Kidney epithelial cell (primary cell): ENCODE data around the gene RECK. TPM values are rescaled to one million over a fixed set of nuclear protein-coding genes. Genes with fewer than 3 reads are reported as not detected.
A peak's percentile ranks its signal among the peaks of the same experiment; 100 is the strongest.

Source experiments
- DNase-seq: peaks from one replicate; pipeline ENCODE4 v3.0.0-alpha.2; 2010; ENCODE audit warnings: low read depth
- H3K27me3 ChIP-seq: 2 replicates; pipeline ENCODE4 v1.6.0; 2011; ENCODE audit warnings: low read length; ENCODE audit not compliant: control insufficient read depth, insufficient read depth
- H3K36me3 ChIP-seq: 2 replicates; pipeline ENCODE4 v1.5.1; 2011; ENCODE audit warnings: low read length; ENCODE audit not compliant: control insufficient read depth, insufficient read depth
- H3K4me3 ChIP-seq: 2 replicates; pipeline ENCODE4 v1.5.1; 2011; ENCODE audit warnings: low read depth, mild to moderate bottlenecking, control low read depth, low read length
- total RNA-seq: library from RNA; depleted of rRNA; stranded (reverse); fragments of >200 nt; gene quantifications from 2 replicates; pipeline ENCODE4 v1.2.3, GENCODE V29; 2015
- TF ChIP-seq, protein P1 (sequence below): IDR thresholded peaks from 2 replicates; pipeline ENCODE4 v1.5.1; 2011; ENCODE audit warnings: mild to moderate bottlenecking, moderate library complexity, low read length, control low read depth, inconsistent platforms; ENCODE audit not compliant: insufficient read depth, poor library complexity, severe bottlenecking

RECK gene
- total RNA-seq, 1 donor from 2014 or later, result 4.0 TPM

DNA sequence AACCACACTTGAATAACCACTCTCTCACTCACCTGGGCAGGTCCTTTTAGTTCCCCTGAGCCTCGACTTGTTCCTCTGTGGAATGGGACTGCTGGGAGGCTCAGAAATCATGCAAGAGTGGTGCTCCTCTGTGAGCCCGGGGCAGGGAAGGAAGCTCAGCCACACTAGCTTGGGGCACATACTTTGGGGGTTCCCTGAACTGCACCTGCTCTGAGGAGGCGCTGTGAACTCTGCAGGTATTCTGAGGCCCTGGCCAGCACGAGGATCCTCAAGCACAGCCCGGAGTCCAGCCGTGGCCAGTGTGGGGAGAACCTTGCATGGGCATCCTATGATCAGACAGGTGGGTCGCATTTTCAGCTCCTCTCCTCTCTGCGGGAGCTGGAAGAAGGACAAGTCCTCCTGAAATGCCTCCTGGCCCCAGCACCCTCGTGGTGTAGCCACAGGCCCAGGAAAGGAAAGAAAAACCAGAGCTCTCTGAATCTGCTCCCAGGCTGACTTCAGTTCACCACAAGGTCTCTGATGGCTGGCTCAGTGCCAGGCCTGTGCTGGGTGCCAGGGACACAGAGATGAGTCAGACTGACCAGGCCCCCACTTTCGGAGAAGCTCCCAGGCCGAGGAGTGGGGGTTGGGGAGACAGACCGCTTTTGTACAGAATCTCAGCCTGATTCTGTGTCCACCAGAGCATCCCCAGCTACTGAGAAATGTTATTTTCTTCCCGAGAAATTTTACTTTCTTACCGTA lies 111.8 kb downstream of the RECK start:
- TF ChIP-seq, protein P1, sequence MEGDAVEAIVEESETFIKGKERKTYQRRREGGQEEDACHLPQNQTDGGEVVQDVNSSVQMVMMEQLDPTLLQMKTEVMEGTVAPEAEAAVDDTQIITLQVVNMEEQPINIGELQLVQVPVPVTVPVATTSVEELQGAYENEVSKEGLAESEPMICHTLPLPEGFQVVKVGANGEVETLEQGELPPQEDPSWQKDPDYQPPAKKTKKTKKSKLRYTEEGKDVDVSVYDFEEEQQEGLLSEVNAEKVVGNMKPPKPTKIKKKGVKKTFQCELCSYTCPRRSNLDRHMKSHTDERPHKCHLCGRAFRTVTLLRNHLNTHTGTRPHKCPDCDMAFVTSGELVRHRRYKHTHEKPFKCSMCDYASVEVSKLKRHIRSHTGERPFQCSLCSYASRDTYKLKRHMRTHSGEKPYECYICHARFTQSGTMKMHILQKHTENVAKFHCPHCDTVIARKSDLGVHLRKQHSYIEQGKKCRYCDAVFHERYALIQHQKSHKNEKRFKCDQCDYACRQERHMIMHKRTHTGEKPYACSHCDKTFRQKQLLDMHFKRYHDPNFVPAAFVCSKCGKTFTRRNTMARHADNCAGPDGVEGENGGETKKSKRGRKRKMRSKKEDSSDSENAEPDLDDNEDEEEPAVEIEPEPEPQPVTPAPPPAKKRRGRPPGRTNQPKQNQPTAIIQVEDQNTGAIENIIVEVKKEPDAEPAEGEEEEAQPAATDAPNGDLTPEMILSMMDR, result no peak
- Histone ChIP-seq H3K4me3 (no peak overlapping the region), H3K36me3 (no peaks in the 10 kb centered on the region), H3K27me3 (no peaks in the 10 kb centered on the region)
- peak; percentile 88 for DNase-seq

DNA sequence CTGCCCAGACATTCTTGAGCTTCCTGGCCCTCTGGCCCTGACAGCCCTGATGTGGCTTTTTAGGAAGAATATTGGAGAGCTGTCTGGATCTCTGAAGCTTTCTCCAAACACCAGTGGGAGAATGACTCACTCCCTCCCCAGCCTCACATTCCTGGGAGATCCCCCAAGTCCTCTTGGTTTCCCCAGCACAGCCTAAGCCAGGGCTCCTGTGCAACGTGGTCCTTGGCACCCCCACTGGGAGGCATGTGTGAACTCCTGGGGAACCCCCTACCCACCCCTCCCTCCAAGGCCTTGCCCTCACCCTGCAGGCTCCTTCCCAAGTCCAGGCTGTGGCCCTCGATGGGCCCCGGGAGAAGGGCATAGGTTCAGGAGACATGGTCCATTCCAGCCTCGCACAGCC lies 112.5 kb downstream of the RECK start:
- Histone ChIP-seq H3K36me3 (no peaks in the 10 kb centered on the region), H3K27me3 (no peaks in the 10 kb centered on the region), H3K4me3 (no peak overlapping the region)
- DNase-seq, result no peak
- TF ChIP-seq, protein P1, result no peak

DNA sequence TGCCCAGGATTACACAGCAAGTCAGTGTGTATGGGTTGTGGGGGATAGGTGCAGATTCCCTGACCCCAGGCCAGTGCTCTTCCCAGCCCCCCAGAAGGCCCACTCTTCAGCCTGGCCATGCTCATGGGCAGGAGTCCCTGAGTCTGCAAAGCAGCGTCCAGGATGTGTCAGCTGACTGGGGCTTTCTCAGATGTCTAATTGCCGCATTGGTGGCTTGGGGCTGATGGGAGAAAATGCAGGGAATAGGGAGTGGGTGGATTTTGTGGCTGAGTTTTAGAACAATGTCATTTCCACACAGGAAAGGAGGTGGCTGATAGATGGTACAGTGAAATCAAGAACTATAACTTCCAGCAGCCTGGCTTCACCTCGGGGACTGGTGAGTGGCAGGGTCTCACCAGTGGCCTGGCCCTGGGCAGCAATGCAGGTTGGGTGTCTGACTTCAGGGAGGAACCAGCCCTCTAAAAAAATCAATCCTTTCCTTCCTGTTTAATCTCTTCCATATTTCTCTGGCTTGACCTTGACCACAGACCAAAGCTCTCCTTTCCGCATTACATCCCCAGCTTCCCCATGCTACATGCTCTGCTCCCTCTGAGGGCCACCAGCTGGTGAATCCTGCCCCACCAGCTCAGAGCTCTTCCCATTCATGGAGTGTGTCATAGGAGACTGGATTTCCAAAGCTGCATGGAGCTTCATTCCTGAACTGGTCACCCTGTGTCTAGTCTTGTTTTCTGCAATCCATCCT lies 114.0 kb downstream of the RECK start:
- Histone ChIP-seq H3K4me3 (no peak overlapping the region), H3K27me3 (no peaks in the 10 kb centered on the region), H3K36me3 (no peaks in the 10 kb centered on the region)
- DNase-seq, result no peak
- TF ChIP-seq, protein P1, result no peak

DNA sequence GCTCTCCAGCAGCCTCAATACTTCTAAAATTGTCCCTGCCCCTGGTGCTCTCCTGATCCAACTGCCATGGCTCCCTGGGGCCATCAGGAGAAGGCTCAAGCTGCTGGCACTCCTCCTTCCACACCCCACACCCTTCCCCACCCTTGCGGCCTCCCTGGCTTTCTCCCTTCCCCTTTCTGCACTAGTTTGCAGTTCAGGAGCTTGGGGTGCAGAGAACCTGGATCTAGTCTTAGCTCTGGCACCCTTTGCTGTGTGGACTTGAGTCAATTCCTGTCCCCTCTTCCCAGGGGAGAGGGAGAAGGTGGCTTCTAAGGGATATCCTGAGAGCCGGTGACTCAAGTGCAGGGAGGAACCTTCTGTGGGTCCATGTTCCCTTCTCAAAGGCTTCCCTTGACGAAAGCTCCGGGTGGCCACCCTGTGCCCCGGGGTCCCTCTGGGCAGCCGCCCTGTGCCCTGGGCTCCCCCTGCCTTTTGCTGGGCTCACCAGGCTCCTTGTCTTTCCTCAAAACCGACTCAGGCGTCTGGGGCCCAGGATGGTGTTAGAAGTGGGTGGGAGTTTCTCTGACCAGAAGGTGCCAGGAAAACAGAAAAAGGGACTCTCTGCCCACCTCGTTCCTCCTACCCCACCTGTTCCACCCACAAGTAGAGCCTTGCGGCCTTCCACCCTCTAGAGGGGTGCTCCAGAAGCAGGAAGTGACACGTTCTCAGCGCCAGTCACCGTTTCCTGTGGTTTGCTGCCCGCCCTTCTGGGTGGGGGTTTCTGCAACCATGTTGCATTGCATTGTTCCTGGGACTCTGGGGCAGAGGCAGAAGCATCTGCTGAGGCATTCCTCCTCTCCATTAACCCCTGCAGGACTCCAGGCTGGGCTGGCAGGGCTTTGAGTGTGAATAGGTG lies 114.8 kb downstream of the RECK start:
- no peak for DNase-seq
- TF ChIP-seq, protein P1, result no peak

DNA sequence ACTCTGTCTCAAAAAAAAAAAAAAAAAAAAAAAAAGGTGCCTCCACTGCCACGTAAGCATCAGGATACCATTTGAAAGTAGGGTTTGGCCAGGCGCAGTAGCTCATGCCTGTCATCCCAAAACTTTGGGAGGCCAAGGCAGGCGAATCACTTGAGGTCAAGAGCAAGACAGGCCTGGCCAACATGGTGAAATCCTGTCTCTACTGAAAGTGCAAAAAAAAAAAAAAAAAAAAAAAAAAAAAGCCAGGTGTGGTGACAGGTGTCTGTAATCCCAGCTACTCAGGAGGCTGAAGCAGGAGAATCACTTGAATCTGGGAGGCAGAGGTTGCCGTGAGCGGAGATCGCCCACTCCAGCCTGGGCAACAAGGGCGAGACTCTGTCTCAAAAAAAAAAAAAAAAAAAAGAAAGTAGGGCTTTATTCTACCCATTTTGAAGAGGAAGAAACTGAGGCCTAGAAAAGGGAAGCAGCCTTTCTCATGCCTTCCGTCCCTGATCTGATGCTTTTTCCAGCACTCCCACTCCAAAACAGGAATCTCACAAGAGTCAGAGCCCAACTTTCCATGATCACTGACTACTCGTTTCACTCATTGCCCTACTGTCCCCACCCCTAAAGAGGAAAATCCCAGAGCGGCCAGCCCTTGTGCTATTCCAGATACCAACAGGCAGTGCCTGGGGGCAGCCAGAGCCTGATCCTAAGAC lies 116.2 kb downstream of the RECK start:
- DNase-seq, result no peak

More for the DNA sequence above, 114.8 kb downstream of the RECK start:
- H3K4me3 ChIP-seq, result no peak overlapping the region
- H3K36me3 ChIP-seq, result no peaks in the 10 kb centered on the region
- no peaks in the 10 kb centered on the region for H3K27me3 ChIP-seq

More for the DNA sequence above, 116.2 kb downstream of the RECK start:
- Histone ChIP-seq H3K4me3 (no peak overlapping the region), H3K36me3 (no peaks in the 10 kb centered on the region), H3K27me3 (no peaks in the 10 kb centered on the region)
- TF ChIP-seq, protein P1, result no peak
